Astrocyte of the spinal cord (primary cell): ENCODE data around the gene ZGPAT.
"Not testable (repeated sequence)": the region's sequence is repeated elsewhere in the genome, so short reads cannot be mapped to it uniquely, and the experiment has no call there.

Experiments
- DNase-seq: peaks from one replicate; pipeline ENCODE4 v3.0.0; 2011; ENCODE audit warnings: low read depth, low spot score
- H3K4me3 ChIP-seq: 2 replicates; pipeline ENCODE4 v1.5.1; 2011; ENCODE audit warnings: low read depth, mild to moderate bottlenecking, low read length, moderate library complexity
- CTCF ChIP-seq: IDR thresholded peaks from 2 replicates; pipeline ENCODE4 v1.5.1; 2012; ENCODE audit warnings: low read depth, mild to moderate bottlenecking, low read length, inconsistent platforms
- in situ Hi-C: cut with HindIII; loops from 2 replicates; pipeline ENCODE4 v1.10.0; 2017; ENCODE audit warnings: low sequenced_read_pairs

Gene ZGPAT

GRCh38 chr20:63709149-63709527 lies 1.3 kb downstream of the ZGPAT start:
- no peak for TF ChIP-seq CTCF
- H3K4me3 ChIP-seq: peak overlapping the region; percentile 74
- in situ Hi-C loops: no loop called here
- no peak for DNase-seq

GRCh38 chr20:63711085-63711645 lies 3.3 kb downstream of the ZGPAT start:
- no peak for DNase-seq
- in situ Hi-C loops: no loop called here
- H3K4me3 ChIP-seq: no peak overlapping the region
- no peak for TF ChIP-seq CTCF

GRCh38 chr20:63712191-63712590 lies 4.4 kb downstream of the ZGPAT start:
- in situ Hi-C loops: no loop called here
- no peak overlapping the region for H3K4me3 ChIP-seq
- DNase-seq: no peak
- TF ChIP-seq CTCF: no peak

- DNase-seq: no peak
- no peak overlapping the region for H3K4me3 ChIP-seq
- TF ChIP-seq CTCF: no peak
- in situ Hi-C loops: no loop called here
Observed at GRCh38 chr20:63714858-63715257, 7.0 kb downstream of the ZGPAT start.

GRCh38 chr20:63718996-63719395 lies 11.2 kb downstream of the ZGPAT start:
- no peak for TF ChIP-seq CTCF
- in situ Hi-C loops: no loop called here

GRCh38 chr20:63722967-63723622 lies 15.3 kb downstream of the ZGPAT start:
- DNase-seq, H3K4me3 ChIP-seq, in situ Hi-C loops: not testable (repeated sequence)

More at GRCh38 chr20:63718996-63719395, 11.2 kb downstream of the ZGPAT start:
- no peak for DNase-seq
- no peak overlapping the region for H3K4me3 ChIP-seq

- DNase-seq, in situ Hi-C loops, H3K4me3 ChIP-seq: not testable (repeated sequence)
Observed at GRCh38 chr20:63730189-63730733, 22.4 kb downstream of the ZGPAT start.
